H1 (cell line): ENCODE measurements around the gene ANAPC16. TPM values are rescaled to one million over a fixed set of nuclear protein-coding genes. Genes with fewer than 3 reads are reported as not detected.
A peak's percentile ranks its signal among the peaks of the same experiment; 100 is the strongest.

Source experiments
- ASH2L ChIP-seq: fragments of 200-600, 300-600 bp; sonication (generic); IDR thresholded peaks from one replicate; pipeline ENCODE4 v1.7.1; 2017; ENCODE audit warnings: low read length
- CEBPB ChIP-seq: IDR thresholded peaks from 2 replicates; pipeline ENCODE4 v1.6.1; 2012; ENCODE audit warnings: low read depth, low read length
- CREB1 ChIP-seq: IDR thresholded peaks from 2 replicates; pipeline ENCODE4 v1.6.1; 2012; ENCODE audit warnings: inconsistent platforms
- CTBP2 ChIP-seq: IDR thresholded peaks from 2 replicates; pipeline ENCODE4 v1.7.0; 2011; ENCODE audit warnings: borderline replicate concordance, mild to moderate bottlenecking, moderate library complexity, mixed read lengths, low read length; ENCODE audit not compliant: insufficient read depth, insufficient read length
- EGR1 ChIP-seq: IDR thresholded peaks from 2 replicates; pipeline ENCODE4 v1.6.1; 2011; ENCODE audit warnings: low read depth, low read length, borderline replicate concordance
- EP300 ChIP-seq, 2 experiments: IDR thresholded peaks; 1 replicate in 1 of 2; 2 replicates in 1 of 2; pipeline ENCODE4 v1.6.1; 2011 to 2012; ENCODE audit warnings: low read depth in 2 of 2, low read length in 2 of 2, mild to moderate bottlenecking in 2 of 2, borderline replicate concordance in 1 of 2, inconsistent platforms in 1 of 2, moderate library complexity in 1 of 2
- GABPA ChIP-seq: IDR thresholded peaks from 2 replicates; pipeline ENCODE4 v1.6.1; 2011; ENCODE audit warnings: mild to moderate bottlenecking, low read length, moderate library complexity, borderline replicate concordance; ENCODE audit not compliant: insufficient read depth
- HDAC2 ChIP-seq, 2 experiments: fragments of 300-600 bp in 1 of 2; sonication (generic) in 1 of 2; IDR thresholded peaks; 2 replicates each; pipeline ENCODE4 v1.6.1; 2011 to 2012; ENCODE audit warnings: low read depth in 2 of 2, low read length in 2 of 2, mild to moderate bottlenecking in 2 of 2, moderate library complexity in 2 of 2, borderline replicate concordance in 1 of 2, inconsistent platforms in 1 of 2
- NANOG ChIP-seq: IDR thresholded peaks from 2 replicates; pipeline ENCODE4 v1.6.1; 2011; ENCODE audit warnings: low read length, low read depth, mild to moderate bottlenecking, inconsistent platforms; ENCODE audit not compliant: insufficient read depth, poor library complexity, severe bottlenecking
- PHF8 ChIP-seq: fragments of 200-600 bp; sonication (generic); conservative IDR thresholded peaks from 2 replicates; pipeline ENCODE4 v1.7.1; 2012; ENCODE audit warnings: low read depth, mild to moderate bottlenecking, inconsistent platforms, low read length, moderate library complexity
- POLR2AphosphoS5 ChIP-seq: IDR thresholded peaks from 2 replicates; pipeline ENCODE4 v1.6.1; 2011; ENCODE audit warnings: low read depth, low read length
- RAD21 ChIP-seq, 2 experiments: IDR thresholded peaks in 1 of 2; conservative IDR thresholded peaks in 1 of 2; 2 replicates each; pipeline ENCODE4 v1.6.1; 2011; ENCODE audit warnings: low read depth in 2 of 2, low read length in 2 of 2, improper control_type of control experiment in 1 of 2, inconsistent platforms in 1 of 2, mild to moderate bottlenecking in 1 of 2, moderate library complexity in 1 of 2
- RFX5 ChIP-seq: IDR thresholded peaks from 2 replicates; pipeline ENCODE4 v1.6.1; 2011; ENCODE audit warnings: low read depth, low read length, improper control_type of control experiment, borderline replicate concordance
- SP1 ChIP-seq: IDR thresholded peaks from 2 replicates; pipeline ENCODE4 v1.6.1; 2011; ENCODE audit warnings: low read depth, low read length
- SP4 ChIP-seq: IDR thresholded peaks from 2 replicates; pipeline ENCODE4 v1.6.1; 2012; ENCODE audit warnings: low read length, inconsistent platforms
- TBP ChIP-seq: IDR thresholded peaks from 2 replicates; pipeline ENCODE4 v1.6.1; 2011; ENCODE audit warnings: low read depth, low read length, improper control_type of control experiment
- TCF12 ChIP-seq: IDR thresholded peaks from 2 replicates; pipeline ENCODE4 v1.6.1; 2011; ENCODE audit warnings: low read depth, mild to moderate bottlenecking, low read length
- TEAD4 ChIP-seq: IDR thresholded peaks from 2 replicates; pipeline ENCODE4 v1.6.1; 2012; ENCODE audit warnings: low read depth, low read length, inconsistent platforms, mixed read lengths
- YY1 ChIP-seq: IDR thresholded peaks from 2 replicates; pipeline ENCODE4 v1.6.1; 2011; ENCODE audit warnings: low read depth, mild to moderate bottlenecking, low read length
- polyA plus RNA-seq, 7 experiments: library from polyadenylated mRNA; depleted of rRNA in 3 of 7; stranded (reverse) in 5 of 7; unstranded in 2 of 7; fragments of >200 nt in 5 of 7; fragments of 200-250 nt in 2 of 7; gene quantifications; 1 replicate in 5 of 7; 2 replicates in 1 of 7; 4 replicates in 1 of 7; pipeline versions ENCODE4 v1.2.1 to v1.2.3, GENCODE V29; 2011 to 2013; ENCODE audit warnings: missing spikeins in 2 of 7, mixed read lengths in 2 of 7
- total RNA-seq: library from RNA; stranded (reverse); fragmentation: NEBNext Ultra II Directional; extraction: Animal tissue kit (Norgen Biotek cat#: 25700); gene quantifications from 2 replicates; pipeline ENCODE4 v1.2.1, GENCODE V29; 2021
- TF ChIP-seq, protein P1 (sequence below): IDR thresholded peaks from 2 replicates; pipeline ENCODE4 v1.6.1; 2012; ENCODE audit warnings: low read length, inconsistent platforms
- TF ChIP-seq, protein P2 (sequence below): IDR thresholded peaks from 2 replicates; pipeline ENCODE4 v1.6.1; 2012; ENCODE audit warnings: inconsistent platforms

The ANAPC16 gene
- total and polyA plus RNA-seq, 2 of the 8 experiments (the other 6 are each of a cell fraction or from before 2014, with no cell fraction given) = 53.1 to 57.4 TPM

DNA sequence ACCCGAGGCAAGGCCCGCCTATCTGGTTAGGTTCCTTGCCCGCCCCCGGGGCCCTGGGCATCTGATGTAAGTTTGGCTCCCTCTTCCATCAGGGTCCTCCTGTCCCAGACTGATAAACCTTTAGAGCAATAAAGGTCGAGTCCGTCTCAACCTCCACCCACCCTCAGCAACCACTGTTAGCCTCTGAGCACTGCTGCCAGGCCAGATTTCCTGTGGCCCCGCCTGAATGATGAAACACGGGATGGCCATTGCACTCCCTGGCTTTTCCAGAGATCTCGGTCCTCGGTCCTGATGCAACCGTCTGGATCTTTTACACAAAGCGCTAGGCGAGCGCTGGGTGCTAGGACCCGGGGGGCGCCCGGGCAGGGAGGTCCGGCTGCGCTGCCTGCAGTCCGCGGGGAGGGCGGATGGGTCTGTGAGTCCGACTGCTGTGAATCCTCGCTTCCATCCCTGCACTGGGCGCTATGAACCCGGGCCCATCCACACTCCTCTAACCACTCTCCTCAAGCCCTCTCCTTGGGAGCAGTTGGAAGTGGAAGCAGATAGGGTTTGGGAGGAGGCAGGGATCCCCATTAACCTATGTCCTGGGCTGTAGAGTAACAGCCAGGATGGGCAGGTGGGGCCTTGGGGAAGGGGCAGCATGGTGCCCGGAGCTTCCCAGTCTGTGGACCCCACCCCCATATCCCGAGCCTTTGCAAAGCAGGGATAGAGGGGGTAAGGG, 57.0 kb downstream of the ANAPC16 start (continued):
- peak; percentile 64; the same call in 1 of the 2 replicates for TF ChIP-seq PHF8
- TF ChIP-seq, protein P1, sequence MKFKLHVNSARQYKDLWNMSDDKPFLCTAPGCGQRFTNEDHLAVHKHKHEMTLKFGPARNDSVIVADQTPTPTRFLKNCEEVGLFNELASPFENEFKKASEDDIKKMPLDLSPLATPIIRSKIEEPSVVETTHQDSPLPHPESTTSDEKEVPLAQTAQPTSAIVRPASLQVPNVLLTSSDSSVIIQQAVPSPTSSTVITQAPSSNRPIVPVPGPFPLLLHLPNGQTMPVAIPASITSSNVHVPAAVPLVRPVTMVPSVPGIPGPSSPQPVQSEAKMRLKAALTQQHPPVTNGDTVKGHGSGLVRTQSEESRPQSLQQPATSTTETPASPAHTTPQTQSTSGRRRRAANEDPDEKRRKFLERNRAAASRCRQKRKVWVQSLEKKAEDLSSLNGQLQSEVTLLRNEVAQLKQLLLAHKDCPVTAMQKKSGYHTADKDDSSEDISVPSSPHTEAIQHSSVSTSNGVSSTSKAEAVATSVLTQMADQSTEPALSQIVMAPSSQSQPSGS = peak; percentile 46; the same call in 1 of the 2 replicates
- TF ChIP-seq CEBPB = peak; percentile 96
- peak; percentile 66 for TF ChIP-seq POLR2AphosphoS5
- TF ChIP-seq EGR1 = peak; percentile 77
- peak; percentile 74; the same call in 1 of the 2 replicates for TF ChIP-seq SP4
- TF ChIP-seq EP300 (IDR thresholded peaks at IDR 0.05; ENCODE audit: borderline replicate concordance in 1 of 2, low read depth in 2 of 2, low read length in 2 of 2) = peak in 1 of 2 experiments; percentile 80; a peak in 1 of 3 replicates
- TF ChIP-seq GABPA = no peak
- peak in 1 of 2 experiments; percentile 21; a peak in 1 of 4 replicates for TF ChIP-seq RAD21 (IDR thresholded peaks at IDR 0.05 in 1 of 2, conservative IDR thresholded peaks at IDR 0.05 in 1 of 2; ENCODE audit: low read depth in 2 of 2, low read length in 2 of 2)
- no peak for TF ChIP-seq RFX5
- peak; percentile 59 for TF ChIP-seq CTBP2
- peak; percentile 70 for TF ChIP-seq ASH2L
- peak; percentile 33; the same call in 1 of the 2 replicates for TF ChIP-seq YY1
- peak; percentile 47; the same call in 1 of the 2 replicates for TF ChIP-seq CREB1
- TF ChIP-seq NANOG = no peak
- peak in 1 of 2 experiments; percentile 65; a peak in 1 of 4 replicates for TF ChIP-seq HDAC2 (IDR thresholded peaks at IDR 0.05; ENCODE audit: borderline replicate concordance in 1 of 2, low read depth in 2 of 2, low read length in 2 of 2)
- peak; percentile 54 for TF ChIP-seq TBP
- TF ChIP-seq, protein P2, sequence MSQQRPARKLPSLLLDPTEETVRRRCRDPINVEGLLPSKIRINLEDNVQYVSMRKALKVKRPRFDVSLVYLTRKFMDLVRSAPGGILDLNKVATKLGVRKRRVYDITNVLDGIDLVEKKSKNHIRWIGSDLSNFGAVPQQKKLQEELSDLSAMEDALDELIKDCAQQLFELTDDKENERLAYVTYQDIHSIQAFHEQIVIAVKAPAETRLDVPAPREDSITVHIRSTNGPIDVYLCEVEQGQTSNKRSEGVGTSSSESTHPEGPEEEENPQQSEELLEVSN = no peak
- TF ChIP-seq TCF12 = no peak
- TF ChIP-seq SP1 = peak; percentile 67; the same call in 1 of the 2 replicates
- TF ChIP-seq TEAD4 = 0 out of 2 replicates have a peak, but pooled peaks have one; percentile 28
